GM21360 (cell line): ENCODE measurements around the gene DAW1.
A peak's percentile ranks its signal among the peaks of the same experiment; 100 is the strongest.

ENCODE experiments used
- ATAC-seq: cut with Tn5 transposase; IDR thresholded peaks from one replicate; pipeline ENCODE4 v1.9.1; 2021; ENCODE audit warnings: mild to moderate bottlenecking, moderate library complexity; ENCODE audit not compliant: unreplicated experiment

The DAW1 gene

GRCh38 chr2:227861011-227861410 lies 10.4 kb upstream of the DAW1 start:
- no peak for ATAC-seq

GRCh38 chr2:227862227-227862740 lies 9.1 kb upstream of the DAW1 start:
- ATAC-seq = no peak

GRCh38 chr2:227862741-227863588 lies 8.5 kb upstream of the DAW1 start:
- ATAC-seq = no peak

DNA sequence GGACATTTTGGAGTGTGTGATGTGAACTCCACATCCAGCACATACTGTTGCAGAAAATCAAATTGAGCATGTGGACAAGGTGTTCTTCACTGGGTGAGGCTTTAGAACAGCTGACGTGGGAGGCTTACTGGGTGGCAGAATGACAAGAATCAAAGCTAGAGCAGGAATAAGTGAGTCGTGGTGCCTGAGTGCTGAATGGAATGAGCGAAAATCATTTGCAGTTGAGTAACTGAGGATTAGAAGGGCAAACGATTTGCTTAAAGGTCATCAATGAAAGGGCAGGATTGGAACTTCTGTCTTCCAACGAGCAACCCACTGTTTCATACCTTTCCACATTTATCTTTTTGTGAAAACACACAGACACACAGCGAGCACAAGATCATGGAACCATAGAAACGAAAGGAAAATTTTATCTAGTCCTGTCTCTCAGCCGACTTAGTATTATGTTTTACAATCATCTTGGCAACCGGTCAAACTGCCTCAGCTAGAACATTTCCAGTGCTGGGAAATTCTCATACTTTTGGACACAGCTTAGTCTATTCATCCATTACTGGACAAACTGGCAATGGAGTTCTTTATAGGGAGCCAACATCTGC lies 7.2 kb upstream of the DAW1 start:
- no peak for ATAC-seq

- no peak for ATAC-seq
These were observed 6.1 kb upstream of the DAW1 start for GRCh38 chr2:227865291-227865690.

DNA sequence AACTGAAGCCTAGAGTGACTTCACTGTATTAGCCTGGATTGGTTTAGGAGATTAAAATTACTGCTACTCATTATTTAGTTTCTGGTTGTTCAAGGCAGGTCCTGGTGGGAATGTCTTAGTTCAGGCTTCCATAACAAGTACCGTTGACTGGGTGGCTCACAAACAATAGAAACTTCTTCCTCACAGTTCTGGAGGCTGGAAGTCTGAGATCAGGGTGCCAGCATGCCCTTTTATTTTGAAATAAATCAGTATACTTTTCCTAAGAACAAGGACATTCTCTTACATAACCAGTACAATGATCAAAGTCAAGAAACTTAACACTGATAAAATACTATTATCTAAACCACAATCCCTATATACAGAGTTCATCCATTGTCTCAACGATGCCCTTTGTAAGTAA lies 4.0 kb upstream of the DAW1 start:
- ATAC-seq = no peak

- ATAC-seq = no peak
These were observed 589 bp upstream of the DAW1 start for GRCh38 chr2:227870710-227871374.

- ATAC-seq = no peak
These were observed 1.2 kb downstream of the DAW1 start for GRCh38 chr2:227872676-227873075.

- no peak for ATAC-seq
These were observed 4.9 kb downstream of the DAW1 start for GRCh38 chr2:227876300-227876801.

DNA sequence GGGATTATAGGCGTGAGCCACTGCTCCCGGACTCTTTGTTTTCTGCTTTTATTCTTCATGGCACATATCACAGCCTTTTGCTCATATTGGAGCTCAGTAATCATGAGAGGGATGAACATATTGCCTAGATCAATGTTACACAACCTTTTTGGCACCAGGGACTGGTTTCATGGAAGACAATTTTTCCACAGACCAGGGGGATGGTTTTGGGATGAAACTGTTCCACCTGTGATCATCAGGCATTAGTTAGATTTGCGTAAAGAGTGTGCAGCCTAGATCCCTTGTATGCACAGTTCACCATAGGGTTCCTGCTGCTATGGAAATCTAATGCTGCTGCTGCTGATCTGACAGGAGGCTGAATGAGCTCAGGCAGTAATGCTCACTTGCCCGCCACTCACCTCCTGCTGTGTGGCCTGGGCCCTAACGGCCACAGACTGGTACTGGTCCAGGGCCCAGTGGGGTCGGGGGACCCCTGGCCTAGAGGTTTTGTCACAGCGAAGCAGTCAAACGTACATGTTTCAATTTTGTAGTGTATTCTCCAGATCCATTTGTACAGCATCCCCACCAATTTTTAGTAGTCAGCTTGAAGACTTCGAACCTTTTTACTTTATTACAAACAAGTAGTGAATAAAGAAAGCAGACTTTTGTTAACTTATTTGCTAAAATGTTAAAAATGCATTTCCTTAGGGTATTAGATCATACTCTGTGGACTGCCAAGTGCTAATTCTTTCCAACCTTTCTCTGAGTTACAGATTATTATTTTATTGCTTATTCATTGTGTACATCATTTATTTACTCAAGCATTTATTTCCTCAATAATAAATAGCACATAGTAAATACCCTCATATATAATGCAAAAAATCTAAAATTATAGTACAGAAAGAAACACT lies 6.2 kb downstream of the DAW1 start:
- ATAC-seq = no peak

DNA sequence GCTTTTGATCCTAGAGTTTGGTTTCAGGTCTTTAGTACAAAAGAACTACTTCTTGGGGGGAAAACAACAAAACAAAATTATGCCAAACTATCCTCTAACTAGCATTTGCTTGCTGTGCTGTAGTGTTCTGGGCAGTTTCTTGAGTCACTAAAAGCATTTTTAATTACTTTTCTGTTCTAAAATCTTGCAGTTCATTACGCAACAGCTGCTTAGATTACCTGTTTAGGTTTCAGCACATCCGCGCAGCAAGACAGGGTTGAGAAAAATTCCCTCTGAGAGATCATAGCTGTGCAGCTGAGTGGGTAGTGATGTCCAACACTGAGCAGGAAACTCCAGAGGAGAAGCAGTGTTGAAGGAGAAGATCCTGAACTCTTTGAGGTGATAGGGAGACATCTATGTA lies 9.0 kb downstream of the DAW1 start:
- ATAC-seq = no peak

DNA sequence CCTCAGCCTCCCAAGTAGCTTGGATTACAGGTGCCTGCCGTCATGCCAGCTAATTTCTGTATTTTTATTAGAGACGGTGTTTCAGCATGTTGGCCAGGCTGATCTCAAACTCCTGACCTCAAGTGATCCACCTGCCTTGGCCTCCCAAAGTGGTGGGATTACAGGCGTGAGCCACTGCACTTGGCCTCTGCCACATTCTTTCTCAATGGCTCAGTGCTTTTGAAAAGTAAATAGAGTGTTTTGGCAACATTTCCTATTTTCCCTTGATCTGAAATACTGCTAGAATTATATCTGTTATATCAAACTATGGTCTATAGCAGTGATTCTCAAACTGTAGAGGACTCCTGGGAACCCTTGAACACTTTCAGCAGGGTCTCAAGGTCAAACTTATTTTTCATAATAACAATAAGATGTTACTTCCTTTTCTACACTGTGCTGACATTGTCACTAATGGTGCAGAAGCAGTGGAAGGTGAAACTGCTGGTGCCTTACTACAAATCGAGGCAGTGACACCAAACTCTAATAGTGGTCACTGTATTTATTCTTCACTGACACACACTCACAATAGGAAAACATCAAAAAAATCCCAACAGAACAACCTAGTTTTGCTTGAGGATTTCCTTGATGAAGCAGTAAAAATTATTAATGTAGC lies 10.6 kb downstream of the DAW1 start:
- peak; percentile 62 for ATAC-seq

DNA sequence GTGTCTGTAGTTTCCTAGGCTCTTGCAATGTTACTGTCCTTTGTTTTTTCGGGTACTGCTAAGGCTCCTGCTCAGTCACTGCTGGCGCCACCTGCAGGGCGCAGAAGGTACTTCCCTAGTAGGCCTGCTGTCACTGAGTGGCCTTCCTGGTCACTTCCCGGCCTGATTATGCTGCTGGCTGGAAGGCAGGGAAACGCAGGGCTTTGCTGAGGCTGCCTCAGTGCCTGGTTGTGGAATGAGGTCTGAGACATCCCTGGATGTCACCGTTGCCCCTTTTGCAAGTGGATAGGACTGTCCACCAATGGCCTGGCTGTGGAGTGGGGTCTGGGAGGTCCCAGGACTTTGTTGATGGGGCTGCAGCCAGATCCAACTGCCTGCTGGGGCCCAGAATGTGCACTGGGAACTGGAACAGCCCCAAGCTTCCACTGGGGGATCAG lies 13.1 kb downstream of the DAW1 start:
- peak; percentile 93 for ATAC-seq

DNA sequence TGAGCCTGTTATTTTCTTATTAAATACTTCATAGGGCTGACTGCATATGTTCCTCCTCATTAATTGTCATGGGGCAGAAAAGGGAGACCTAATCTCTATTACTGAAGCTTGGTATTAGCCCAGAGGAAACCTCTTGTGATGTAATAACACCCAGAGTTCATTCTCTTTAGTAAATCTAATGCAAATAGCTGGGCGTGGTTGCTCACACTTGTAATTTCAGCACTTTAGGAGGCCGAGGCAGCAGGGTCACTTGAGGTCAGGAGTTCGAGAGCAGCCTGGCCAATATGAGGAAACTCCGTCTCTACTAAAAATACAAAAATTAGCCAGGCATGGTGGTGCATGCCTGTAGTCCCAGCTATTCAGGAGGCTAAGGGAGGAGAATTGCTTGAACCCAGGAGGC lies 14.7 kb downstream of the DAW1 start:
- no peak for ATAC-seq

DNA sequence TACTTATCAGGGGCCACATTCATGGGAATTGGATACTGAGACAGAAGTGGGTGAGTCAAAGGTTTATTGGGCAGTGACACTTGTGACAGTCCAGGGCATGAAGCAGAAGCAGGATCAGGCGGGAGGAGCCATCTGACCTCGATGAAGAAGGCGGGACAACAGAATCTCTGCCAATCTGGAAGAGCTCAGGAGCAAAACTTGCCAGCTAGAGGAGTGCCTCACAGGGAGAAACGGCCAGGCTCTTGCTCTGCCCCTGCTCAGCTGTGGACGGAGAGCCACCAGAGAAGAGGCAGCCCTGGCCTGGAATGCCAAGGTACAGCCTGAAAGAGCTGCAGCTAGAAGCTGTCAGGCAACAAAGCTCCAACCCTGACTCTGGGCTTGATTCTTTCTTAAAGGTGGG lies 16.9 kb downstream of the DAW1 start:
- ATAC-seq = no peak

DNA sequence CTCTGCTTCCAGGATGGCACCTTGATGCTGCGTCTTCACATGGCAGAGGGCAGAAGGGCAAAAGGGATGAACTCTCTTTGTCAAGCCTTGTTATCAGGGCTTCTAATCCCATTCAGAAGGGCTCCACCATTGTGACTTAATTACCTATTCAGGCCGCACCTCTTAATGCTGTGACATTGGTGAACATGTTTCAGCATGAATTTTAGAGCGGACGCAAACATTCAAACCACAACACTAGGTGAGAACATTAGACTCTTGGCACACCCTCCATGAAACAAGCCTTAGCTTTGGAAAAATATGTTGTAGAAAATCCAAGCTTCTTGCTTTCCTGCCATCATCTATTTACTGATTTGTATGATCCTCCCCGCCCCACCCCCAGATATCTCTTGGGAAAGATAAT lies 17.9 kb downstream of the DAW1 start:
- ATAC-seq = no peak

GRCh38 chr2:227890495-227891079 lies 19.2 kb downstream of the DAW1 start:
- ATAC-seq = peak; percentile 78

DNA sequence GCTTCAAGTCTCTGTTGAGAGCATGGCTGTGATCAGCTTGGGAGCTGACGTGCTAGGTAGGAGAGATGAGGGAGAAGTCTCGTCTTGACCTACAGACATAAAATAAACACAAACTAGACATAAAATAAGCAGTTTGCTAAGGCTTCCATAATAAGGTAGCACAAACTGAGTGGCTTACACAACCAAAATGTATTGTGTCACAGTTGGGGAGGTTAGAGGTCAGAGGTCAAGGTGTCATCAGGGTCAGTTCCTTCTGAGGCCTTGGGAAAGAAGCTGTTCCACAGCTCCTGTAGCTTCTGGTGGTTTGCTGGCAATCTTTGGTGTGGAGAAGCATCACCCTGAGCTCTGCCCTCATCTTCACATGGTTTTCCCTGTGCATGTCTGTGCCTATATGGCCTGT lies 20.2 kb downstream of the DAW1 start:
- ATAC-seq = no peak

GRCh38 chr2:227903381-227903780 lies 31.9 kb downstream of the DAW1 start:
- ATAC-seq = no peak

- ATAC-seq = no peak
These were observed 35.6 kb downstream of the DAW1 start for GRCh38 chr2:227906991-227907390.
